NT2/D1 (cell line): ENCODE results near the gene DENND4C.

Source experiments
- DNase-seq: peaks from one replicate; pipeline ENCODE4 v3.0.0-alpha.2; 2011; ENCODE audit warnings: low read depth, low spot score
- H3K27me3 ChIP-seq: 2 replicates; pipeline ENCODE4 v1.6.0; 2011; ENCODE audit warnings: mild to moderate bottlenecking; ENCODE audit not compliant: insufficient read length, insufficient read depth
- H3K36me3 ChIP-seq: 2 replicates; pipeline ENCODE4 v1.6.1; 2011; ENCODE audit warnings: mild to moderate bottlenecking, low read length, mixed read lengths; ENCODE audit not compliant: insufficient read depth, insufficient read length
- H3K4me1 ChIP-seq: 2 replicates; pipeline ENCODE4 v1.5.1; 2011; ENCODE audit not compliant: insufficient read depth, insufficient read length
- H3K4me3 ChIP-seq: 2 replicates; pipeline ENCODE4 v1.5.1; 2011; ENCODE audit warnings: low read depth; ENCODE audit not compliant: insufficient read length
- H3K9ac ChIP-seq: 2 replicates; pipeline ENCODE4 v1.6.0; 2011; ENCODE audit warnings: low read depth; ENCODE audit not compliant: insufficient read length
- H3K9me3 ChIP-seq: 2 replicates; pipeline ENCODE4 v1.5.1; 2011; ENCODE audit warnings: mild to moderate bottlenecking, low read length; ENCODE audit not compliant: insufficient read depth
- SUZ12 ChIP-seq: IDR thresholded peaks from 2 replicates; pipeline ENCODE4 v1.6.1; 2011; ENCODE audit not compliant: insufficient read length, insufficient read depth; ENCODE audit errors: extremely low read depth
- YY1 ChIP-seq: IDR thresholded peaks from 2 replicates; pipeline ENCODE4 v1.6.1; 2011; ENCODE audit not compliant: insufficient read length, insufficient read depth
- ZNF274 ChIP-seq: IDR thresholded peaks from 2 replicates; pipeline ENCODE4 v1.6.1; 2011; ENCODE audit warnings: mild to moderate bottlenecking, low read depth, low read length

The DENND4C gene

GRCh38 chr9:19294219-19294618 is 63.7 kb downstream of the DENND4C start:
- Histone ChIP-seq H3K4me3 (no peak overlapping the region), H3K36me3 (peaks cover 17% of the 10 kb centered on the region)

DNA sequence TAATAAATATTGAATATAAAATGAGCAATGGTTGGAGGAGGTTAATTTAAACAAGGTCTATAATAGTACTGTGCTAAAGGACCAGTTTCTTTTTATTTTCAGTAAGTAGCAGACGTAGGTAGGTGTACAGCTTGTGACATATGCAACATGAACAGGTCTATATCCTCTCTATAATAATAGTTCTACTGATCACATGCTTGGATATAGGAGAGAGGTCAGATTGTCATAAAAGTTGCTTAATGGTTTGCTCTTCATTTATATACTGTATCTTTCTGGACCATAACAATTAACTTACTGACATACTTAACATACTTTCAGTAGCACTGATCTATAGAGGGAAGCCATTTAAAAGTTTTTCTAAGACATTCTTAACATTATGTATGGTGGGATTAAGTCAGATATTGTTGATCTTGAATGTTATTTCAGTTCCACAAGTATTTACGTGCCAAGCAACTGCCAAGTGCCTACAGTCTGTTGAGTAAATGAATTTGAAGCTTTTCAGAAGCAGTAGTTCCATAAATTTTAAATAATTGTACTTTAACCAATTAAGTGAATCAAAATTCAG is 68.0 kb downstream of the DENND4C start:
- Histone ChIP-seq H3K4me3 (no peak overlapping the region), H3K36me3 (peaks cover 19% of the 10 kb centered on the region), H3K9ac (no peak overlapping the region), H3K9me3 (no peaks in the 10 kb centered on the region), H3K4me1 (no peaks in the 10 kb centered on the region), H3K27me3 (no peaks in the 10 kb centered on the region)
- TF ChIP-seq ZNF274 (no peak), SUZ12 (no peak), YY1 (no peak)
- no peak for DNase-seq

More at GRCh38 chr9:19294219-19294618, 63.7 kb downstream of the DENND4C start:
- no peak for DNase-seq
- TF ChIP-seq SUZ12 (no peak), ZNF274 (no peak), YY1 (no peak)
- Histone ChIP-seq H3K27me3 (no peaks in the 10 kb centered on the region), H3K9me3 (no peaks in the 10 kb centered on the region), H3K9ac (no peak overlapping the region), H3K4me1 (no peaks in the 10 kb centered on the region)

DNA sequence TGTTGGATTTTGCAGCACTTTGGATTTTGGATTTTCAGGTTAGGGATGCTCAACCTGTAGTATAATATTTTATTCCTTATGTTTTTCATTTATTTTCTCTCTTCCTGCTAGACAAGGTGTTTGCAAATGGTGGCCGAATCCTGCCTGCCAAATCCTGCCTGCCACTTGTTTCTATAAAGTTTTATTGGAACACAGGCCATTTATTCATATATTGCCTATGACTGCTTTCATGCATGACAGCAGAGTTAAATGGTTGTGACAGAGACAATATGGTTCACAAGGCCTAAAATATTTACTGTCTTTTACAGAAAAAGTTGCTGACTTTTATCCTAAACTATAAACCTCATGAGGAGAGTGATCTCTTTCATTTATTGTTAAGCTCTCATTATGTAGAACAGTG is 72.7 kb downstream of the DENND4C start:
- peaks cover 15% of the 10 kb centered on the region for H3K36me3 ChIP-seq
- no peak overlapping the region for H3K9ac ChIP-seq
- H3K4me3 ChIP-seq: no peak overlapping the region
- no peaks in the 10 kb centered on the region for H3K27me3 ChIP-seq
- TF ChIP-seq YY1 (no peak), ZNF274 (no peak)
- no peaks in the 10 kb centered on the region for H3K4me1 ChIP-seq
- H3K9me3 ChIP-seq: no peaks in the 10 kb centered on the region
- no peak for DNase-seq

DNA sequence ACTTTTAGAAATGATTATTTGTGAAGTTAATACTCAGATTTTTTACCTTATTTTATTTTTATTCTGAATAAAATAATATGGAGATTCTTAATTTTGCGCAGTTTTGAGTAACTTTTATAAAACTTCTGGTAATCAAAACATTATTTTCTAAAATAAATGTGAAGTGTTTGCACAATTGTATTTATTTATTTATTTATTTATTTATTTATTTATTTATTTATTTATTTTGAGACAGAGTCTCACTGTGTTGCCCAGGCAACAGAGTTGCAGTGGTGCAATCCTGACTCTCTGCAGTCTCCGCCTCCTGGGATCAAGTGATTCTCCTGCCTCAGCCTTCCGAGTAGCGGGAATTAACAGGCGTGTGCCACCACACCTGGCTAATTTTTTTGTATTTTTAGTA is 76.1 kb downstream of the DENND4C start:
- no peaks in the 10 kb centered on the region for H3K9me3 ChIP-seq
- no peak overlapping the region for H3K9ac ChIP-seq
- no peaks in the 10 kb centered on the region for H3K4me1 ChIP-seq
- H3K4me3 ChIP-seq: no peak overlapping the region
- TF ChIP-seq ZNF274: no peak
- TF ChIP-seq YY1: no peak
- no peak for TF ChIP-seq SUZ12
- no peak for DNase-seq
- peaks cover 3% of the 10 kb centered on the region for H3K36me3 ChIP-seq
- H3K27me3 ChIP-seq: no peaks in the 10 kb centered on the region

DNA sequence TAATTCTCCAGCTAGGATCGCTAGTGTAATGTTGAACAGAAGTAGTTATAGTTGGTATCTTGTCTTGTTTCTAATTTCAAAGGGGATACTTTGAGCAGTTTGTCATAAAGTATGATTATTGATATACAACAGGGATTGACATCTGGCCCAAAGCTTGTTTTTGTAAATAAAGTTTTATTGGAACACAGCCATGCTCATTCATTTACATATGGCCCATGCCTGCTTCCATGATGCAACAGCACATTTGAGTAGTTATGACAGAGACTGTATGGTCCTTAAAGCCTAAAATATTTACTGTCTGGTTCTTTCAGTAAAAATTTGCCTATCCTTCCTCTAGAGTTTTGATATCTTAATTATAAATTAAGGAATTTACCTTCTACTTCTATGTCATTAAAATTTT is 79.8 kb downstream of the DENND4C start:
- Histone ChIP-seq H3K9ac (no peak overlapping the region), H3K4me1 (no peaks in the 10 kb centered on the region), H3K9me3 (no peaks in the 10 kb centered on the region), H3K27me3 (no peaks in the 10 kb centered on the region), H3K36me3 (no peaks in the 10 kb centered on the region), H3K4me3 (no peak overlapping the region)
- TF ChIP-seq SUZ12: no peak
- no peak for TF ChIP-seq ZNF274
- TF ChIP-seq YY1: no peak
- no peak for DNase-seq

GRCh38 chr9:19313573-19313972 is 83.1 kb downstream of the DENND4C start:
- Histone ChIP-seq H3K36me3 (peaks cover 5% of the 10 kb centered on the region), H3K4me1 (no peaks in the 10 kb centered on the region), H3K9ac (no peak overlapping the region), H3K9me3 (no peaks in the 10 kb centered on the region), H3K27me3 (no peaks in the 10 kb centered on the region), H3K4me3 (no peak overlapping the region)
- TF ChIP-seq YY1 (no peak), SUZ12 (no peak), ZNF274 (no peak)
- DNase-seq: no peak

- Histone ChIP-seq H3K9me3 (no peaks in the 10 kb centered on the region), H3K4me1 (no peaks in the 10 kb centered on the region), H3K36me3 (peaks cover 5% of the 10 kb centered on the region), H3K9ac (no peak overlapping the region), H3K27me3 (no peaks in the 10 kb centered on the region), H3K4me3 (no peak overlapping the region)
- DNase-seq: no peak
- TF ChIP-seq ZNF274: no peak
- TF ChIP-seq SUZ12: no peak
Observed at GRCh38 chr9:19320495-19320894, 90.0 kb downstream of the DENND4C start.
